IPS DF 4.7 (cell line): Measurements from ENCODE around the gene OBI1.

Experiments used
- DNase-seq: peaks from one replicate; pipeline ENCODE4 v3.0.0-alpha.2; 2013; ENCODE audit warnings: low spot score; ENCODE audit errors: extremely low read depth

The OBI1 gene

GRCh38 chr13:78658630-78659449, at the start of gene OBI1:
OBI1 (minus strand) TSS chr13:78659155; CDS start chr13:78659120, 35 bp downstream.
- no peak for DNase-seq

GRCh38 chr13:78701383-78701782, 42.4 kb upstream of the OBI1 start:
- DNase-seq, result no peak

GRCh38 chr13:78700121-78700910, 41.4 kb upstream of the OBI1 start:
- DNase-seq, result no peak

GRCh38 chr13:78689011-78689410, 30.1 kb upstream of the OBI1 start:
- no peak for DNase-seq

GRCh38 chr13:78686461-78686860, 27.5 kb upstream of the OBI1 start:
- DNase-seq, result no peak

GRCh38 chr13:78680576-78681350, 21.8 kb upstream of the OBI1 start:
- DNase-seq, result no peak

- DNase-seq, result no peak
Measured at GRCh38 chr13:78680115-78680561, 21.2 kb upstream of the OBI1 start.

GRCh38 chr13:78679329-78679728, 20.4 kb upstream of the OBI1 start:
- DNase-seq, result no peak

- DNase-seq, result no peak
Measured at GRCh38 chr13:78675112-78675511, 16.2 kb upstream of the OBI1 start.

GRCh38 chr13:78674638-78675037, 15.7 kb upstream of the OBI1 start:
- DNase-seq, result no peak

- DNase-seq, result no peak
Measured at GRCh38 chr13:78662467-78662866, 3.5 kb upstream of the OBI1 start.

GRCh38 chr13:78660495-78660857, 1.5 kb upstream of the OBI1 start:
- no peak for DNase-seq

GRCh38 chr13:78659732-78660494, 958 bp upstream of the OBI1 start:
- DNase-seq, result no peak

GRCh38 chr13:78659450-78659730, 435 bp upstream of the OBI1 start:
- no peak for DNase-seq

GRCh38 chr13:78657699-78658629, 991 bp downstream of the OBI1 start:
- DNase-seq, result peak; percentile 85

- DNase-seq, result no peak
Measured at GRCh38 chr13:78655906-78656305, 3.0 kb downstream of the OBI1 start.

- no peak for DNase-seq
Measured at GRCh38 chr13:78655007-78655406, 3.9 kb downstream of the OBI1 start.

GRCh38 chr13:78652651-78653050, 6.3 kb downstream of the OBI1 start:
- no peak for DNase-seq

- no peak for DNase-seq
Measured at GRCh38 chr13:78650717-78651083, 8.3 kb downstream of the OBI1 start.

GRCh38 chr13:78649997-78650716, 8.8 kb downstream of the OBI1 start:
- DNase-seq, result no peak
